Keratinocyte (primary cell): ENCODE results near the gene CCDC137. TPM values are rescaled to one million over a fixed set of nuclear protein-coding genes. Genes with fewer than 3 reads are reported as not detected.

Experiments used
- DNase-seq: peaks from one replicate; pipeline ENCODE4 v3.0.0-alpha.2; 2011; ENCODE audit warnings: low read depth, missing footprints, low spot score
- FAIRE-seq: peaks from 2 replicates; lab custom pipeline; 2011; peaks lifted over from hg19 to GRCh38; lab: Jason Lieb, UNC
- H2AFZ ChIP-seq: 2 replicates; pipeline ENCODE4 v1.6.0; 2012; ENCODE audit warnings: low read length, control low read depth, inconsistent platforms; ENCODE audit not compliant: control insufficient read depth
- H3K27ac ChIP-seq: 2 replicates; pipeline ENCODE4 v1.5.1; 2011; ENCODE audit warnings: low read length; ENCODE audit not compliant: control insufficient read depth, insufficient read depth
- H3K27me3 ChIP-seq: 3 replicates; pipeline ENCODE4 v1.6.0; 2011; ENCODE audit warnings: low read length; ENCODE audit not compliant: control insufficient read depth, insufficient read depth; ENCODE audit errors: extremely low read depth
- H3K36me3 ChIP-seq, 2 experiments: 2 replicates in 1 of 2; 3 replicates in 1 of 2; pipeline ENCODE4 v1.5.1; 2011; ENCODE audit warnings: low read length in 2 of 2, mild to moderate bottlenecking in 1 of 2; ENCODE audit not compliant: control insufficient read depth in 2 of 2, insufficient read depth in 2 of 2; ENCODE audit errors: extremely low read depth in 1 of 2
- H3K4me1 ChIP-seq: 3 replicates; pipeline ENCODE4 v1.5.1; 2011; ENCODE audit warnings: low read length; ENCODE audit not compliant: control insufficient read depth, insufficient read depth; ENCODE audit errors: extremely low read depth
- H3K4me2 ChIP-seq: 3 replicates; pipeline ENCODE4 v1.6.0; 2011; ENCODE audit warnings: low read depth, low read length; ENCODE audit not compliant: control insufficient read depth, insufficient read depth; ENCODE audit errors: extremely low read depth
- H3K4me3 ChIP-seq, 3 experiments: fragments of 200-600 bp in 1 of 3; sonication (generic) in 1 of 3; 2 replicates in 2 of 3; 3 replicates in 1 of 3; pipeline ENCODE4 v1.5.1; 2011 to 2016; ENCODE audit warnings: low read length in 3 of 3, mild to moderate bottlenecking in 3 of 3, control low read depth in 2 of 3, inconsistent platforms in 1 of 3, low read depth in 1 of 3, mixed read lengths in 1 of 3, mixed run types in 1 of 3, moderate library complexity in 1 of 3; ENCODE audit not compliant: control insufficient read depth in 2 of 3, insufficient read depth in 2 of 3; ENCODE audit errors: extremely low read depth in 1 of 3
- H3K79me2 ChIP-seq: 2 replicates; pipeline ENCODE4 v1.6.0; 2012; ENCODE audit warnings: low read length; ENCODE audit not compliant: control insufficient read depth, insufficient read depth
- H3K9ac ChIP-seq: 3 replicates; pipeline ENCODE4 v1.6.0; 2011; ENCODE audit warnings: low read length; ENCODE audit not compliant: control insufficient read depth, insufficient read depth; ENCODE audit errors: extremely low read depth
- H3K9me1 ChIP-seq: 3 replicates; pipeline ENCODE4 v1.6.0; 2011; ENCODE audit warnings: low read length; ENCODE audit not compliant: control insufficient read depth, insufficient read depth; ENCODE audit errors: extremely low read depth
- H3K9me3 ChIP-seq: 2 replicates; pipeline ENCODE4 v1.5.1; 2012; ENCODE audit warnings: low read depth, low read length; ENCODE audit not compliant: control insufficient read depth
- H4K20me1 ChIP-seq: 3 replicates; pipeline ENCODE4 v1.6.0; 2011; ENCODE audit warnings: low read length; ENCODE audit not compliant: control insufficient read depth, insufficient read depth; ENCODE audit errors: extremely low read depth
- EZH2 ChIP-seq: IDR thresholded peaks from one replicate; pipeline ENCODE4 v1.6.1; 2012; ENCODE audit warnings: inconsistent platforms, mild to moderate bottlenecking, low read length, moderate library complexity
- dilution Hi-C: fragments of 300-500 bp; cut with MboI; formaldehyde crosslinking; loops from one replicate; pipeline ENCODE4 v1.7.0; 2020; ENCODE audit warnings: low sequenced_read_pairs; ENCODE audit not compliant: extremely low pct_ligation_motif_present
- polyA plus RNA-seq, 5 experiments: library from polyadenylated mRNA; depleted of rRNA in 3 of 5; stranded (reverse) in 3 of 5; stranded (forward) in 1 of 5; unstranded in 1 of 5; fragments of >200 nt; gene quantifications; 1 replicate in 1 of 5; 2 replicates in 3 of 5; 3 replicates in 1 of 5; pipeline versions ENCODE4 v1.2.1 to v1.2.3, GENCODE V29; 2011 to 2012; ENCODE audit warnings: missing spikeins in 2 of 5, low read depth in 1 of 5, low replicate concordance in 1 of 5
- TF ChIP-seq, protein P1 (sequence below), 3 experiments: IDR thresholded peaks in 1 of 3; conservative IDR thresholded peaks in 1 of 3; optimal IDR thresholded peaks in 1 of 3; 2 replicates in 2 of 3; 3 replicates in 1 of 3; pipeline versions ENCODE3 to v1.5.1; 2011; ENCODE audit warnings: low read length in 3 of 3, mild to moderate bottlenecking in 3 of 3, moderate library complexity in 2 of 3, control low read depth in 1 of 3, inconsistent platforms in 1 of 3; ENCODE audit not compliant: insufficient read depth in 2 of 3; ENCODE audit errors: extremely low read depth in 1 of 3

Gene CCDC137
- polyA plus RNA-seq, 1 donor (not counting 4 experiments of a cell fraction or from before 2014, with no cell fraction given) = 15.4 TPM

DNA sequence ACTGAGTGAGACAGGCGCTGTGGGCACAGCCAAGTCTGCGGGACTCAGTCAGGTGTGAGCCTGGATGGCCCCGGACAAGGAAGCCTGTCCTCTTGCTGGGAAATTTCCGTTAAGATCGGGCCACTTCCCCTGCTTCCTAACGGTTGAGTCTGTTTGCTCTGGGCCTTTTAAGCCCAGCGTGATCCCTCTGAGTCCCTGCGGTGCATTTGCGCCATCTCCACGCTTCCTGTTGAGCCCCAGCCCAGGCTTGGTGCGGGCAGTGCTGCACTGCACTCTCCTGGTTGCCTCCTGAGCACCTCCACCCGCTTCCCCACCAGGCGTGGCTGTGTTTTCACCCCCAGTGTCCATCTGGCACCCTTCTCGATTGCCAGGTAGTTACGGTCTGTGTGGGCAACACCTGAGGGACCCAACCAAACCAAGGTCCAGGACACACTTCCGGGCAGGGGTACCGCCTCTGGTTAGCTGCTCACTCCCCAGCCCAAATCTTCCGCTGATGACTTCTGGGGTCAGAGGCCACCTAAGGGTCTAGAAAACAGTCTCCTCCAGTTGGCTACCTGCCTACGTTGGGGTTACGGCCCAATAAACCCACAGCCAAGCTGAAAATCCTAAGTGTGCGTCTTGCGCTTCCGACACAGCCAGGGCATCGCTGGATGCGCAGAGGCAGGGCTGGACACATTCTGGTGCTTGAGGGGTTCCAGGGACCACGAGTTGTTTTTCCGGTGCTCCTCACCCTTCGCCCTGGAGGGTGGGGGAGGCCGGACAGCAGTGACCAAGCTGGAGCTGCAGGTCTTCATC is 44.2 kb downstream of the CCDC137 start:
- Histone ChIP-seq H2AFZ (no peak overlapping the region), H3K4me3 (peak overlapping the region in 1 of 3 experiments; percentile 12), H3K79me2 (peaks cover 28% of the 10 kb centered on the region), H3K9me3 (no peaks in the 10 kb centered on the region), H3K27me3 (no peaks in the 10 kb centered on the region), H3K4me1 (peaks cover 23% of the 10 kb centered on the region), H3K9ac (peak overlapping the region; percentile 13), H3K36me3 (peaks cover 16 to 27% of the 10 kb centered on the region in 2 experiments), H3K4me2 (peak overlapping the region; percentile 98), H3K9me1 (no peaks in the 10 kb centered on the region), H4K20me1 (no peaks in the 10 kb centered on the region), H3K27ac (no peak overlapping the region)
- DNase-seq (no peak), FAIRE-seq (no peak)
- TF ChIP-seq, protein P1, sequence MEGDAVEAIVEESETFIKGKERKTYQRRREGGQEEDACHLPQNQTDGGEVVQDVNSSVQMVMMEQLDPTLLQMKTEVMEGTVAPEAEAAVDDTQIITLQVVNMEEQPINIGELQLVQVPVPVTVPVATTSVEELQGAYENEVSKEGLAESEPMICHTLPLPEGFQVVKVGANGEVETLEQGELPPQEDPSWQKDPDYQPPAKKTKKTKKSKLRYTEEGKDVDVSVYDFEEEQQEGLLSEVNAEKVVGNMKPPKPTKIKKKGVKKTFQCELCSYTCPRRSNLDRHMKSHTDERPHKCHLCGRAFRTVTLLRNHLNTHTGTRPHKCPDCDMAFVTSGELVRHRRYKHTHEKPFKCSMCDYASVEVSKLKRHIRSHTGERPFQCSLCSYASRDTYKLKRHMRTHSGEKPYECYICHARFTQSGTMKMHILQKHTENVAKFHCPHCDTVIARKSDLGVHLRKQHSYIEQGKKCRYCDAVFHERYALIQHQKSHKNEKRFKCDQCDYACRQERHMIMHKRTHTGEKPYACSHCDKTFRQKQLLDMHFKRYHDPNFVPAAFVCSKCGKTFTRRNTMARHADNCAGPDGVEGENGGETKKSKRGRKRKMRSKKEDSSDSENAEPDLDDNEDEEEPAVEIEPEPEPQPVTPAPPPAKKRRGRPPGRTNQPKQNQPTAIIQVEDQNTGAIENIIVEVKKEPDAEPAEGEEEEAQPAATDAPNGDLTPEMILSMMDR (optimal IDR thresholded peaks at IDR 0.05 in 1 of 3, IDR thresholded peaks at IDR 0.05 in 1 of 3, conservative IDR thresholded peaks at IDR 0.05 in 1 of 3; ENCODE audit: extremely low read depth in 1 of 3, insufficient read depth in 2 of 3, low read length in 3 of 3) = peak in 1 of 3 experiments; percentile 3
- no peak for TF ChIP-seq EZH2
- dilution Hi-C loops = no loop called here

DNA sequence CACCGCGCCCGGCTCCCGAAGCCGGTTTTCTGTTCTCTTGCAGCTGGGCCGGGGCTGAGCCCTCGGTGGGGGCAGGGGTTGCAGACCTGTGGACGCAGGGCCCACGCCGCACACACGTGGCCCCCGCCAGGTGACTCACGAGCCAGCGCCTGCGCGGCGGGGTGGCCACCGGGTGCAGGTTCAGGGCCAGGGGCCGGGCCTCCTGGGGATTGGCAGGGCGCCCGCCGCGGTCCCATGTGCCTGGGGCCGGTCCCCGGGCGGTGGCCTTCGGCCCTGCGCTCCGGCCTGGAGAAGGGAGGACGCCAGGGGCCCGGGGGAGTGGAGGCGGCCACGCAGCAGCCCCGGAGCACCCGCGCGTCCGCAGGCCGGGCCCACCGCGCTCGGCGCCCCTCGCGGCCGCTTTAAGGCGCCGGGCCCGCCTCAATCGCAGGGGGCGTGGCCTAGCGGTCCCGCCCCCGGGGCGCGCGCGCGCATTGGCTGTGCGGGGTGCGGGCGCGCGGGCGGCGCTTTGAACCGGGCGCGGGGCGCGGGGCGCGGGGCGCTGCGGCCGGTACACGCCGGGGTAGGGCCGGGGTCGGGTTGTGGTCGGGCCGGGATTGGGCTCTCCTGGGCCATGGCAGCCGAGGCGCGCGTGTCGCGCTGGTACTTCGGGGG is 45.4 kb downstream of the CCDC137 start, which contains the start of gene SLC25A10:
SLC25A10 (plus strand) TSS at position 471 of the 654 bp plus-strand sequence; CDS start at position 614, 143 bp downstream.
- FAIRE-seq (no peak), DNase-seq (no peak)
- no peaks in the 10 kb centered on the region for H3K9me1 ChIP-seq
- peaks cover 12 to 17% of the 10 kb centered on the region in 2 experiments for H3K36me3 ChIP-seq
- peaks cover 23% of the 10 kb centered on the region for H3K4me1 ChIP-seq
- peak within 1 kb of the TSS; percentile 98 for H3K4me2 ChIP-seq
- H4K20me1 ChIP-seq = no peaks in the 10 kb centered on the region
- peak within 1 kb of the TSS; percentile 57 to 72 (median 72) for H3K4me3 ChIP-seq
- H3K27me3 ChIP-seq = no peaks in the 10 kb centered on the region
- H2AFZ ChIP-seq = no peak within 1 kb of the TSS
- H3K79me2 ChIP-seq = peaks cover 21% of the 10 kb centered on the region
- dilution Hi-C loops = no loop called here
- TF ChIP-seq, protein P1 (optimal IDR thresholded peaks at IDR 0.05 in 1 of 3, IDR thresholded peaks at IDR 0.05 in 1 of 3, conservative IDR thresholded peaks at IDR 0.05 in 1 of 3; ENCODE audit: extremely low read depth in 1 of 3, insufficient read depth in 2 of 3, low read length in 3 of 3) = no peak
- no peak for TF ChIP-seq EZH2
- peak within 1 kb of the TSS; percentile 63 for H3K9ac ChIP-seq
- peak within 1 kb of the TSS; percentile 40 for H3K27ac ChIP-seq
- no peaks in the 10 kb centered on the region for H3K9me3 ChIP-seq
